AG04450 (cell line): ENCODE results near the gene ELMOD3. TPM values are rescaled to one million over a fixed set of nuclear protein-coding genes. Genes with fewer than 3 reads are reported as not detected.
"Not testable (repeated sequence)": the region's sequence is repeated elsewhere in the genome, so short reads cannot be mapped to it uniquely, and the experiment has no call there.

Source experiments
- CTCF ChIA-PET: fragments of 300-600, 350-600 bp; formaldehyde crosslinking; extraction: SDS; loops from one replicate; lab custom pipeline; 2022; ENCODE audit warnings: antibody characterized with exemption, inconsistent platforms; lab: Charles Lee
- POLR2A ChIA-PET: fragments of 350-600 bp; formaldehyde crosslinking; extraction: SDS; loops from one replicate; lab custom pipeline; 2021; ENCODE audit warnings: antibody characterized with exemption, inconsistent platforms; lab: Yijun Ruan, JAX
- DNase-seq: peaks from one replicate; pipeline ENCODE4 v3.0.0-alpha.2; 2011; ENCODE audit warnings: low read depth, low spot score
- H3K27ac ChIP-seq: one replicate; pipeline ENCODE4 v1.5.1; 2012; ENCODE audit warnings: low read depth, low read length, control low read depth
- H3K27me3 ChIP-seq: one replicate; pipeline ENCODE4 v1.6.0; 2012; ENCODE audit warnings: low read length; ENCODE audit not compliant: control insufficient read depth, insufficient read depth
- H3K4me3 ChIP-seq: 2 replicates; pipeline ENCODE4 v1.5.1; 2011; ENCODE audit warnings: mild to moderate bottlenecking, low read depth, low read length, control low read depth
- H3K9me3 ChIP-seq: 2 replicates; pipeline ENCODE4 v1.5.1; 2012; ENCODE audit warnings: low read length; ENCODE audit not compliant: control insufficient read depth, insufficient read depth
- polyA plus RNA-seq: library from polyadenylated mRNA; depleted of rRNA; stranded (reverse); fragments of >200 nt; gene quantifications from 2 replicates; pipeline ENCODE4 v1.2.3, GENCODE V29; 2011
- TF ChIP-seq, protein P1 (sequence below): IDR thresholded peaks from 2 replicates; pipeline ENCODE4 v1.5.1; 2011; ENCODE audit warnings: low read depth, low read length, control low read depth, inconsistent platforms

The ELMOD3 gene
- polyA plus RNA-seq, 1 experiment = 17.8 TPM

- no peak for DNase-seq
- peak overlapping the region; percentile 70 for H3K27ac ChIP-seq
- ChIA-PET CTCF (interaction anchor here (1.0 kb wide), 1 partner anchor 200 kb away, joined by 4 read pairs; no protein-coding TSS in a partner anchor), POLR2A (interaction anchor here (0.5 to 2.3 kb wide), 8 partner anchors 34 to 124 kb away, joined by 3 to 51 read pairs (median 3); partner anchors contain the start of gene MAT2A)
- TF ChIP-seq, protein P1, sequence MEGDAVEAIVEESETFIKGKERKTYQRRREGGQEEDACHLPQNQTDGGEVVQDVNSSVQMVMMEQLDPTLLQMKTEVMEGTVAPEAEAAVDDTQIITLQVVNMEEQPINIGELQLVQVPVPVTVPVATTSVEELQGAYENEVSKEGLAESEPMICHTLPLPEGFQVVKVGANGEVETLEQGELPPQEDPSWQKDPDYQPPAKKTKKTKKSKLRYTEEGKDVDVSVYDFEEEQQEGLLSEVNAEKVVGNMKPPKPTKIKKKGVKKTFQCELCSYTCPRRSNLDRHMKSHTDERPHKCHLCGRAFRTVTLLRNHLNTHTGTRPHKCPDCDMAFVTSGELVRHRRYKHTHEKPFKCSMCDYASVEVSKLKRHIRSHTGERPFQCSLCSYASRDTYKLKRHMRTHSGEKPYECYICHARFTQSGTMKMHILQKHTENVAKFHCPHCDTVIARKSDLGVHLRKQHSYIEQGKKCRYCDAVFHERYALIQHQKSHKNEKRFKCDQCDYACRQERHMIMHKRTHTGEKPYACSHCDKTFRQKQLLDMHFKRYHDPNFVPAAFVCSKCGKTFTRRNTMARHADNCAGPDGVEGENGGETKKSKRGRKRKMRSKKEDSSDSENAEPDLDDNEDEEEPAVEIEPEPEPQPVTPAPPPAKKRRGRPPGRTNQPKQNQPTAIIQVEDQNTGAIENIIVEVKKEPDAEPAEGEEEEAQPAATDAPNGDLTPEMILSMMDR = no peak
- H3K9me3 ChIP-seq = no peaks in the 10 kb centered on the region
- H3K27me3 ChIP-seq = no peaks in the 10 kb centered on the region
- no peak overlapping the region for H3K4me3 ChIP-seq
Observed at GRCh38 chr2:85436836-85437487, 82.4 kb downstream of the ELMOD3 start.

DNA sequence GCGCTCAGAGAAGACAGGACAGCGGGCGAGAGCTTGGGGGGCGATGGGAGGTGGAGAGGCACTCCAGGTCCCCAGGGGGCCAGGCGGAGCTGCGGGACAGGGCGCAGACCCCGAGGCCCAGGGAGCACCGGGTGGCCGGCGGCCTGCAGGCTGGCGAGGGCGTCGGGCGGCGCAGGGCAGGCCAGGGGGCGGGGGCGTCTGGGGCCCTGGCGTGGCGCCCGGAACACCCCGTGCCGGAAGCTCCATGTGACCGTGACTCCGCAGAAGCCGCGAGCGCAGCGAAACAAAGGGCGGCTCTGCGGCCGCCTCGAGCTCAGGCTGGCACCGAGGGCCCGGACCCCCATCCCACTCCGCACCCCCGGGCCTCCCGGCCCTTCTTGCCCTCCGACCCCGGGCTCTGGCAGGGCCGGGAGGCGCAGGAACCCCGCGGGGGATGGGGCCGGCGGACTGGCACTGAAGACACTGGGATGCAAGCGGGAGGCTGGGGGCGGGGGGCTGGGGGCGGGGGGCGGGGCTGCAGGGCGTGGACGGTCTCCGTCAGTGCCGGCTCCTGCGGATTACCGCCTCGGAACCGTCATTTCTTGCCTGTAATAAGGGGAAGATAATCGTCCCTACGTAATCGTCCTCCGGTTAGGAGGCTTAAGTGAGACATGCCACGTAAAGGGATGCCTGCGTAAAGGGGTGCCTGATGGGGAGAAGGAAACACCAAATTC, 83.1 kb downstream of the ELMOD3 start:
- CTCF ChIA-PET = interaction anchor here (1.0 kb wide), 1 partner anchor 200 kb away, joined by 4 read pairs; no protein-coding TSS in a partner anchor

GRCh38 chr2:85438201-85439024, 83.8 kb downstream of the ELMOD3 start:
- no peaks in the 10 kb centered on the region for H3K9me3 ChIP-seq
- peak overlapping the region; percentile 50 for H3K4me3 ChIP-seq
- TF ChIP-seq, protein P1 = no peak
- no peaks in the 10 kb centered on the region for H3K27me3 ChIP-seq
- ChIA-PET CTCF (interaction anchor here (0.6 kb wide), 1 partner anchor 113 kb away, joined by 4 read pairs; no protein-coding TSS in a partner anchor), POLR2A (interaction anchor here (0.6 to 2.3 kb wide), 9 partner anchors 17 to 125 kb away, joined by 3 to 51 read pairs (median 4); partner anchors contain the start of genes ELMOD3, MAT2A and RETSAT)
- H3K27ac ChIP-seq = peak overlapping the region; percentile 89
- no peak for DNase-seq

More for the DNA sequence above, 83.1 kb downstream of the ELMOD3 start:
- H3K27ac ChIP-seq = peak overlapping the region; percentile 89
- DNase-seq = no peak
- H3K27me3 ChIP-seq = no peaks in the 10 kb centered on the region
- peak overlapping the region; percentile 50 for H3K4me3 ChIP-seq
- no peaks in the 10 kb centered on the region for H3K9me3 ChIP-seq
- POLR2A ChIA-PET = interaction anchor here (0.5 to 2.3 kb wide), 13 partner anchors 16 to 125 kb away, joined by 3 to 51 read pairs (median 4); partner anchors contain the start of gene MAT2A
- TF ChIP-seq, protein P1 = no peak

- DNase-seq = no peak
- no peaks in the 10 kb centered on the region for H3K9me3 ChIP-seq
- H3K27ac ChIP-seq = no peak overlapping the region
- TF ChIP-seq, protein P1 = no peak
- H3K27me3 ChIP-seq = no peaks in the 10 kb centered on the region
- ChIA-PET POLR2A (interaction anchor here (0.9 to 2.3 kb wide), 3 partner anchors 85 to 110 kb away, joined by 4 to 51 read pairs (median 4); partner anchors contain the start of genes ELMOD3, MAT2A and RETSAT), CTCF (interaction anchor here (0.6 kb wide), 1 partner anchor 113 kb away, joined by 4 read pairs; no protein-coding TSS in a partner anchor)
- no peak overlapping the region for H3K4me3 ChIP-seq
Observed at GRCh38 chr2:85439025-85439472, 84.5 kb downstream of the ELMOD3 start.

DNA sequence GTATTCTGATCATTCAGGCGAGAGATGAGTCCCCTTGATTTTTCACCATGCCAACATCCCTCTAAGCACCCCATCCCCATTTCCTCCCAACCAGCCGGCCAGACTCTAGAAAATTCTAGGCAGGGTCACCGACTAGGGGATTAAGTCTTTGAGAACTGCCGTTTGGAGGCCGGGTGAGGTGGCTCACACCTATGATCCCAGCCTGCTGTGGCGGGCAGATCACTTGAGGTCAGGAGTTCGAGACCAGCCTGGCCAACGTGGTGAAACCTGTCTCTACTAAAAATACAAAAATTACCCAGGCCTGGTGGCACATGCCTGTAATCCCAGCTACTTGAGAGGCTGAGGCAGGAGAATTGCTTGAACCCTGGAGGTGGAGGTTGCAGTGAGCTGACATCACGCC, 85.0 kb downstream of the ELMOD3 start:
- H3K4me3 ChIP-seq, CTCF ChIA-PET, H3K27me3 ChIP-seq, H3K9me3 ChIP-seq, DNase-seq, H3K27ac ChIP-seq: not testable (repeated sequence)
- POLR2A ChIA-PET = interaction anchor here (1.4 kb wide), 1 partner anchor 85 kb away, joined by 4 read pairs; the partner anchor contains the start of genes ELMOD3 and RETSAT
